ENCODE measurements around the gene LETM1.

The LETM1 gene

GRCh38 chr4:1775731-1776500 lies 80.0 kb downstream of the LETM1 start:
- no peaks in the 10 kb centered on the region for H3K27me3 ChIP-seq (ENCODE audit: insufficient read depth, low read length)
- H3K4me3 ChIP-seq (ENCODE audit: low read depth, low read length), result no peak overlapping the region
- H3K27ac ChIP-seq (ENCODE audit: low read depth, low read length), result no peak overlapping the region
- H3K36me3 ChIP-seq (ENCODE audit: insufficient read depth, low read length), result no peaks in the 10 kb centered on the region
- no peak overlapping the region for H2AFZ ChIP-seq (ENCODE audit: low read length, unreplicated experiment)
- H3K79me2 ChIP-seq (ENCODE audit: control insufficient read depth, insufficient read depth, low read length, unreplicated experiment), result no peaks in the 10 kb centered on the region
- H3K4me1 ChIP-seq (ENCODE audit: control insufficient read depth, insufficient read depth, low read length, unreplicated experiment), result no peaks in the 10 kb centered on the region

- Histone ChIP-seq H3K27ac (ENCODE audit: low read depth, low read length) (no peak overlapping the region), H3K4me1 (ENCODE audit: control insufficient read depth, insufficient read depth, low read length, unreplicated experiment) (no peaks in the 10 kb centered on the region)
Observed at GRCh38 chr4:1773754-1774153, 82.2 kb downstream of the LETM1 start.

DNA sequence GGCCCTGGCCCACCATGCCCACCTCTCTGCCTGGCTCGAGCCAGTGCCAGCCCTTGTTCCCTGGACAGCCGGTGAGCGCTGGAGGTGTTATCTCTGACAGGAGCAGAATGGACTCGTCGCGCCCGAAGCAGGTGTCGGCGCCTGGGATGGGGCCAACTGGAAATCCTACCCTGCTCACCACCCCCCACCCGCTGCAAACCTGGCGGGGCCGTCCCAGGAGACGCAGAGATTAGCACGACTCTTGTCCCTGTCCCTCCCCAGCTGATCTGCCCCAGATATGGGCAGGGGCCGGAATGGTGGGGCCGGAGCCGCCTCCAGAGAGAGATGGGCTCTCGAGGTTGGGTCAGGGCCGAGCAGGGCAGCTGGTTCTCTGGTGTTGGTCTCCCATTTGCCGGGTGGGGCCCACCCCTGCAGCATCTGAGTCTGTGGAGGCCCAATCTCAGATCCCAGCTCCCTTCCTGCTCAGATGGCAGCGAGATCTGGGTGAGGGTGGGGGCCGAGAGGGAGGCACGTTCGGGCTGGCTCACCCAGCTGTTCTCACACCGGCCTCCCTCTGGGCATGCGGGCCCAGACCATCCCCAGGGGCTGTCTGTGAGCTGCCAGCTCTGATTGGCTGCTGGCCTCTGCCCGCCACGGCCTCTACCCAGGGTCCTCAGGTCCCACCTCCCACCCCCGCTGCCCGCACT lies 83.0 kb downstream of the LETM1 start:
- no peaks in the 10 kb centered on the region for H3K79me2 ChIP-seq (ENCODE audit: control insufficient read depth, insufficient read depth, low read length, unreplicated experiment)
- no peak overlapping the region for H2AFZ ChIP-seq (ENCODE audit: low read length, unreplicated experiment)
- no peak overlapping the region for H3K27ac ChIP-seq (ENCODE audit: low read depth, low read length)
- H3K4me3 ChIP-seq (ENCODE audit: low read depth, low read length), result no peak overlapping the region
- no peaks in the 10 kb centered on the region for H3K4me1 ChIP-seq (ENCODE audit: control insufficient read depth, insufficient read depth, low read length, unreplicated experiment)
- no peaks in the 10 kb centered on the region for H3K27me3 ChIP-seq (ENCODE audit: insufficient read depth, low read length)
- H3K36me3 ChIP-seq (ENCODE audit: insufficient read depth, low read length), result no peaks in the 10 kb centered on the region

More at GRCh38 chr4:1773754-1774153, 82.2 kb downstream of the LETM1 start:
- no peaks in the 10 kb centered on the region for H3K27me3 ChIP-seq (ENCODE audit: insufficient read depth, low read length)
- no peak overlapping the region for H3K4me3 ChIP-seq (ENCODE audit: low read depth, low read length)
- no peaks in the 10 kb centered on the region for H3K36me3 ChIP-seq (ENCODE audit: insufficient read depth, low read length)
- H3K79me2 ChIP-seq (ENCODE audit: control insufficient read depth, insufficient read depth, low read length, unreplicated experiment), result no peaks in the 10 kb centered on the region
- H2AFZ ChIP-seq (ENCODE audit: low read length, unreplicated experiment), result no peak overlapping the region

GRCh38 chr4:1771555-1772305 lies 84.2 kb downstream of the LETM1 start:
- H3K4me1 ChIP-seq (ENCODE audit: control insufficient read depth, insufficient read depth, low read length, unreplicated experiment), result no peaks in the 10 kb centered on the region
- no peak overlapping the region for H3K4me3 ChIP-seq (ENCODE audit: low read depth, low read length)
- no peak overlapping the region for H3K27ac ChIP-seq (ENCODE audit: low read depth, low read length)
- H3K36me3 ChIP-seq (ENCODE audit: insufficient read depth, low read length), result no peaks in the 10 kb centered on the region
- H3K27me3 ChIP-seq (ENCODE audit: insufficient read depth, low read length), result no peaks in the 10 kb centered on the region
- no peak overlapping the region for H2AFZ ChIP-seq (ENCODE audit: low read length, unreplicated experiment)
- H3K79me2 ChIP-seq (ENCODE audit: control insufficient read depth, insufficient read depth, low read length, unreplicated experiment), result no peaks in the 10 kb centered on the region

- Histone ChIP-seq H2AFZ (ENCODE audit: low read length, unreplicated experiment) (no peak overlapping the region), H3K4me3 (ENCODE audit: low read depth, low read length) (no peak overlapping the region), H3K27me3 (ENCODE audit: insufficient read depth, low read length) (no peaks in the 10 kb centered on the region), H3K79me2 (ENCODE audit: control insufficient read depth, insufficient read depth, low read length, unreplicated experiment) (no peaks in the 10 kb centered on the region), H3K36me3 (ENCODE audit: insufficient read depth, low read length) (no peaks in the 10 kb centered on the region), H3K27ac (ENCODE audit: low read depth, low read length) (no peak overlapping the region), H3K4me1 (ENCODE audit: control insufficient read depth, insufficient read depth, low read length, unreplicated experiment) (no peaks in the 10 kb centered on the region)
Observed at GRCh38 chr4:1770791-1771231, 85.1 kb downstream of the LETM1 start.

- Histone ChIP-seq H3K79me2 (ENCODE audit: control insufficient read depth, insufficient read depth, low read length, unreplicated experiment) (no peaks in the 10 kb centered on the region), H3K27ac (ENCODE audit: low read depth, low read length) (no peak overlapping the region), H3K36me3 (ENCODE audit: insufficient read depth, low read length) (no peaks in the 10 kb centered on the region), H3K27me3 (ENCODE audit: insufficient read depth, low read length) (no peaks in the 10 kb centered on the region), H2AFZ (ENCODE audit: low read length, unreplicated experiment) (no peak overlapping the region), H3K4me1 (ENCODE audit: control insufficient read depth, insufficient read depth, low read length, unreplicated experiment) (no peaks in the 10 kb centered on the region), H3K4me3 (ENCODE audit: low read depth, low read length) (no peak overlapping the region)
Observed at GRCh38 chr4:1770245-1770644, 85.7 kb downstream of the LETM1 start.

- Histone ChIP-seq H3K79me2 (ENCODE audit: control insufficient read depth, insufficient read depth, low read length, unreplicated experiment) (no peaks in the 10 kb centered on the region), H3K36me3 (ENCODE audit: insufficient read depth, low read length) (no peaks in the 10 kb centered on the region), H3K4me3 (ENCODE audit: low read depth, low read length) (no peak overlapping the region), H3K27me3 (ENCODE audit: insufficient read depth, low read length) (no peaks in the 10 kb centered on the region), H2AFZ (ENCODE audit: low read length, unreplicated experiment) (no peak overlapping the region), H3K4me1 (ENCODE audit: control insufficient read depth, insufficient read depth, low read length, unreplicated experiment) (no peaks in the 10 kb centered on the region), H3K27ac (ENCODE audit: low read depth, low read length) (no peak overlapping the region)
Observed at GRCh38 chr4:1769692-1770091, 86.3 kb downstream of the LETM1 start.

- no peaks in the 10 kb centered on the region for H3K36me3 ChIP-seq (ENCODE audit: insufficient read depth, low read length)
- H3K27ac ChIP-seq (ENCODE audit: low read depth, low read length), result no peak overlapping the region
- H3K4me1 ChIP-seq (ENCODE audit: control insufficient read depth, insufficient read depth, low read length, unreplicated experiment), result peaks cover 3% of the 10 kb centered on the region
- no peak overlapping the region for H2AFZ ChIP-seq (ENCODE audit: low read length, unreplicated experiment)
- H3K79me2 ChIP-seq (ENCODE audit: control insufficient read depth, insufficient read depth, low read length, unreplicated experiment), result no peaks in the 10 kb centered on the region
- H3K4me3 ChIP-seq (ENCODE audit: low read depth, low read length), result no peak overlapping the region
- H3K27me3 ChIP-seq (ENCODE audit: insufficient read depth, low read length), result no peaks in the 10 kb centered on the region
Observed at GRCh38 chr4:1768367-1769034, 87.5 kb downstream of the LETM1 start.

DNA sequence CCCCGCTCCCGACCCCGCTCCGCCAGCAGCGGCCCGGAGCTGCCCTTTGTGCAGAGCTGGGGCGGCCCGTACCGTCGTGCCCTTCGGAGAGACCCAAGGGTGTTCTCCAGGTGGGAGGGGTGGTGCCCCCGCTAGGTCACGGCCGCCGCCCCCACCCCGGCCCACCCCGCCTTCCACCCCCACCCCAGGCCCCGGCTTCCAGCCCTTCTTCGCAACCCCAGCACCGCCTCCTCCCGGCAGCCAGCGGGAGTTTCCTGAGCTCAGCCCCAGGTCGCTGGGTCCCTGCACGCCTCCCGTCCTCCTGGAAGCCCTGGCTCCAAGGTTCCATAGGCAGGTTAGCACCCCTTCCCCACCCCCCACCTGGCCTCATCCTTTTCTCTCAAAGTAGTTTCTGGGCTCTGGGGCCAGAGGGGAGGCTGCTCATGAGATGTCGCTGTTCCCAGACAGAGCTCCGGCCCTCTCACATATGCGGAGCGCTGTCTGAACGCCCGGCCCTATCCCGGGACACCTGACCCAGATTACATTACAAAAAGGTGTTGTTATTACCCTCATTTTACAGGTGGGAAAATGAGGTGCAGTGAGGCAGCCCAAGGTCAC lies 88.1 kb downstream of the LETM1 start:
- Histone ChIP-seq H2AFZ (ENCODE audit: low read length, unreplicated experiment) (peak overlapping the region; percentile 50), H3K4me3 (ENCODE audit: low read depth, low read length) (no peak overlapping the region), H3K36me3 (ENCODE audit: insufficient read depth, low read length) (no peaks in the 10 kb centered on the region), H3K27ac (ENCODE audit: low read depth, low read length) (no peak overlapping the region), H3K4me1 (ENCODE audit: control insufficient read depth, insufficient read depth, low read length, unreplicated experiment) (peaks cover 3% of the 10 kb centered on the region), H3K27me3 (ENCODE audit: insufficient read depth, low read length) (no peaks in the 10 kb centered on the region), H3K79me2 (ENCODE audit: control insufficient read depth, insufficient read depth, low read length, unreplicated experiment) (no peaks in the 10 kb centered on the region)
